ENCODE results near the gene TSPEAR.
"Not testable (repeated sequence)": the region's sequence is repeated elsewhere in the genome, so short reads cannot be mapped to it uniquely, and the experiment has no call there.

Gene TSPEAR

DNA sequence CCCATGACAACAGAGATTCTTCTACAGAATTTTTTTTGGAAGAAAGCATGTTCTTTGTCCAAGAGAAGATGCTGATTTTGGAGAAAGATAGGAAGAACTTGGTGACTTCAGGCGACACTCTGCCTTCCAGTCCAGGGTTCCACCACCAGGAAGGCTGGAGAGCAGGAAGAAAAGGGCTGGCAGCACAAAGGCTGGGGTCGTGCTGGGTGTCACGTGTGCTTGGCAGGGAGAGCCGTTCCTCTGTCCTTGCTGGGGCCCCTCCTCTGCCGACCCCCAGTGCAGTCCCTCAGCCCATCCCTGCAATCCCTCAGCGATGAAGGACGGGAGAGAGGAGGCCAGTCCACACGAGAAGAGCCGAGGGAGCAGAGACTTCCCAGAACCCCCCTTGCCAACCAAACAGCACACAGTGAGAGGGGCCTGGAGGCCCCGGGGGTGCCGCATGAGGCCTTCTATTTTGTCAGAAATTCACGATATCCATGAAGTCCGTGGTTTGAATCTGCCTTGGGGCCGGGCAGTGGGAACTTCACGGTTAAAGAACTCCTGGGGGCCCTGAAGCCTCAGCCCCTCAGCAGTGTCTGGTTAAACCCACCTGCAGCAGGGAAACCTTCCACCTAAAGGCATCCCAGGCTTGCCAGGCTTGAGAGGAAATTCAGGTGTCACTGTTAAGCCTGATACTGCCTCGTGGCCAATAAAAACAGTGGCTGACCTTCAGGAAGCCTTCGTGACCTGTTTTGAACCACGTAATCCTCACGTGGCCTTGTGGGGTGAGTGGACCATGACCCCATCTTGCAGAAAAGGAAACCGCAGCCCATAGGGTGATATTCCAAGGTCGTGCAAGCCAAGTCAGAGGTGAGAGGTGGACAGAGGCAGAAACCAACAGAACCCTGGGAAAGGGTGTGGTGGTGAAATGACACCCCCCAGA is 11.0 kb downstream of the TSPEAR start:
- DNase-seq, result no peak

DNA sequence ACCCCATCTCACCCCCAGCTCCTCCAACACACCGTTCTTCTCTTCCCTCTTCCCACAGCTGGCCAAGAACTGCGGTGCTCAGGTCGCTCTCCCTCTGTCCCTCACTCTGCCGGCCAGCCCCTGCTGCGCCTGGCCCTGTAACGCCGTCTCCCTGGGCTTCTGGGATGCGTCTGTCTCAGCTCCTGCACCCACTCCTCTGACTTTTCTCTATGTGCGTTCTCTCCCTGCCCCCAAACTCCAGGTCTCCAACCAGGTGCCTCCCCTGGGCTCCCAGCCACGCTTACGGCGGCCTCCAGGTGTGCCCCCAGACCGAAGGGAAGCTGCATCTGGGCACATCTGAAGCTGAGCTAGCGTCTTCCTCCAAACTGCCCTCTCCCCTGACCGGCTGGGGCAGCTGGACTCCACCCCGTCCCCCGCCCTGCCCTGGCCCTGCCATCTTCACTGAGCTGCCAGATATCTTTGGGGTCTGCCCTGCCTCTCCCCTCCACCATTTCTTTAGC is 11.8 kb downstream of the TSPEAR start:
- DNase-seq, result no peak

DNA sequence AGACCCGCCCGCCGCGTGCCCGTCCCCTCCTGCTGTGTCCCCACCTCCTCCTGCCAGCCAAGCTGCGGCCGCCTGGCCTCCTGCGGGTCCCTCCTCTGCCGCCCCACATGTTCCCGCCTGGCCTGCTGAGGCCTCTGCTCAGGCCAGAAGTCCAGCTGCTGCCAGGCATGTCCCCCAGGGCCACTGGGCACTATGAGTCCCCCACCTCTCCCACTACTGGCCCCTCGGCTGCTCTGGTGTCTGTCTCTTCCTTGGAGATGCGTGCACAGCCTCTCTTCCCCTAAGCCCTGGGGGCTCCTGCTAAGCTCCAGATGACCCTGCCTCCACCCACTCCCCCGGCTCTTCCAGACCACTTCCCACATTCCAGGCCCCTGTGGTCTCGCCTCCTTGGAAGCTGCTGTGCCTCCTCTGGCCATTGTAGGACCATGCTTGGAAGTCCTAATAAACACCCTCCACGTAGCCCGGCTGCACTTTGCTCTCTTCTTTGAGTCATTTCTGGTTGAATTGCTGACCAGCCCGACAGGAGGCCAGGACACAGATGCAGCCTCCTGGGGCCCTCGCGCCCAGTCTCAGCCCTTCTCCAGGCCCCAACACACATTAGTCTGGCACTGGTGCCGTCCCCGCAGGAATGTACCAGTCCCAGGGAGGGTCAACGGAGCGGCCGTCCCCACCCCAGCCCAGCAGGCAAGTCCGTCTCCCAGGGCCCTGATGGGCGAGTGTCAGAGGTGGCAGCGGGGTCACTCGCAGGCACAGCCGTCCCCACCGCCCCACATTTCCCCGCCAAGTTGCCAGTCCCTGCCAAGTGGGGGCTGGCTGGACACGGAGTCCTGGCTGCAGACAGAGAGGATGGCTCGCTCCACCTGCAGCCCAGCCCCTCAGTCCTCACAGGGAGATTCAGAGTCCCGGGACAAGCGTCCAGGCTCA is 13.3 kb downstream of the TSPEAR start:
- DNase-seq, result no peak

DNA sequence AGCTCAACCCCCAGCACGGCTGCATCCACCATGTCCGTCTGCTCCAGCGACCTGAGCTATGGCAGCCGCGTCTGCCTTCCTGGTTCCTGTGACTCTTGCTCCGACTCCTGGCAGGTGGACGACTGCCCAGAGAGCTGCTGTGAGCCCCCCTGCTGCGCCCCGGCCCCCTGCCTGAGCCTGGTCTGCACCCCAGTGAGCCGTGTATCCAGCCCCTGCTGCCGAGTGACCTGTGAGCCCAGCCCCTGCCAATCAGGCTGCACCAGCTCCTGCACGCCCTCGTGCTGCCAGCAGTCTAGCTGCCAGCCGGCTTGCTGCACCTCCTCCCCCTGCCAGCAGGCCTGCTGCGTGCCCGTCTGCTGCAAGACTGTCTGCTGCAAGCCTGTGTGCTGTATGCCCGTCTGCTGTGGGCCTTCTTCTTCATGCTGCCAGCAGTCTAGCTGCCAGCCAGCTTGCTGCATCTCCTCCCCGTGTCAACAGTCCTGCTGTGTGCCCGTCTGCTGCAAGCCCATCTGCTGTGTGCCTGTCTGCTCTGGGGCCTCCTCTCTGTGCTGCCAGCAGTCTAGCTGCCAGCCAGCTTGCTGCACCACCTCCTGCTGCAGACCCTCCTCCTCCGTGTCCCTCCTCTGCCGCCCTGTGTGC is 14.1 kb downstream of the TSPEAR start, which contains the start of gene KRTAP10-12:
Gene KRTAP10-12 (plus strand): TSS at position 1 of the 639 bp plus-strand sequence. CDS start 30 bp downstream, at position 31.
- DNase-seq, result not testable (repeated sequence)

DNA sequence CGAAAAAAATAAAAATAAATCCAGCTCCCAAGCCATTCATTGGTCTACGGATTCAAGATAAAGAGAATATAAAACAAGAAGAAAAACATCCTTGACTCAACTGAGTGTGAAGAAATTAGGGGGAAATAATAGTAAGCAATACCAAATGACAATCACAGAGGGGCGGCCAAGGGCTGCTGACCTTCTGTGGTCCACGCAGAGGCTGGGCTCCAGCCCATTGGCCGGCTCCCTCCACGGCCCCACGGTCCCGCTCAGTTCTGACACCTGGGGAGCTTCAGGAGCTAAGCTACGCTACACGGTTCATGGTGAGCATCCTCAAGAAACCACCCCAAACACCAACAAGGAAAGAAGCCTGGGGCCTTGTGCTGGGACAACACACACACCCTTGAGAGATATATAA is 14.8 kb downstream of the TSPEAR start:
- no peak for DNase-seq

DNA sequence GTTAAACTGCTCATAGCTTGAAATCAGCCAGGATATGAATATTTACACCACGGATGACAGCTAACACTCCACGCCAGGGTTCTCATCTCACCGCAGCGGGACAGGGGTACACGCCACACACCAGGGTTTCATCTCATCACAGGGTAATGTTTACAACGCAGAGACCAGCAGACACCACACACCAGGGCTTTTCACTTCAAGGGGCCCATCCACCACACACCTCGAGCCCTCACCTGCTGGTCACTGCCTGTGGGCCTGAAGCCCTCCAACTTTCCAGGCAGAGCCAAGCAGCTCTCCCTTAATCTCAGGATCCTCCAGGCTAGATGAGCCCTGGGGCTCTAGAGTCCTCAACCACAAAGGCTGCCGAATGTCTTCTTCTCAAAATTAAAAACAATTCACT is 15.7 kb downstream of the TSPEAR start:
- no peak for DNase-seq

DNA sequence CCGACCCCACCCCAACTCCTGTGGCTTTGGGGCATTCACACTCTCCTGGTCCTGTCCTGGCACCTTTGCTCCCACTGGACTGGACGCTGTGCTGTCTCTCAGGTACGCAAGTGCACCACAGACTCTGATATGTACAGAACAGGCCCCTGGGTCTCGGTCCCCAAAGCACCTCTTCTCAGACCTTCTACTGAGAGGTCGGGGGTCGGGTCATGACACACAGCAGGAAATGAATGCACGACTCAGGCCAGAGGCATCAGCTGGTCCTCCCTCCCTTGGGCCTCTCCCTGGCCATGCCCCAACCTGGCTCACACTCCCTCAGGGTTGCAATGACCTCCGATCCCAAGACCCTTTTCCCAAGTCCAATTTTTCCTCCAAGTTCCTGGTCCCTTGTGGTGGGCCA is 16.2 kb downstream of the TSPEAR start:
- no peak for DNase-seq

DNA sequence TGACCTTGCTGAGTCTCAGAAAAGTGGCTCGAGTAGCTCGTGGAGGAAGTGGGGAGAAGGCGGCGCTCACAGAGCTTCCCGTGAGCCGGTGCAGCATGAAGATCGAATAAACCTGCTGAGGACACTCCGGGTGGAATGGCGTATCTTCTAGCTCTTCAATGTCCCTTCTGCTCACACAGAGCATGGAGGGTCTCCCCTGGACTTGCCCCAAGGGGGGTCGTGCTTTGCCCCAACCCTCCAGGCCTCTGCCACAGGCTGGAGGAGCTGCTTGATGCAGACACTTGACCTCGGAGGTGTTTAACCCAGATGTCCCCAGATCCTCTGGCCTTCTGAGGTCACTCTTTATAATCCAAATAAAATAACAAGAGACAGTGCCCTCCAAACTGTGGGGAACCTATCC is 16.6 kb downstream of the TSPEAR start:
- no peak for DNase-seq

DNA sequence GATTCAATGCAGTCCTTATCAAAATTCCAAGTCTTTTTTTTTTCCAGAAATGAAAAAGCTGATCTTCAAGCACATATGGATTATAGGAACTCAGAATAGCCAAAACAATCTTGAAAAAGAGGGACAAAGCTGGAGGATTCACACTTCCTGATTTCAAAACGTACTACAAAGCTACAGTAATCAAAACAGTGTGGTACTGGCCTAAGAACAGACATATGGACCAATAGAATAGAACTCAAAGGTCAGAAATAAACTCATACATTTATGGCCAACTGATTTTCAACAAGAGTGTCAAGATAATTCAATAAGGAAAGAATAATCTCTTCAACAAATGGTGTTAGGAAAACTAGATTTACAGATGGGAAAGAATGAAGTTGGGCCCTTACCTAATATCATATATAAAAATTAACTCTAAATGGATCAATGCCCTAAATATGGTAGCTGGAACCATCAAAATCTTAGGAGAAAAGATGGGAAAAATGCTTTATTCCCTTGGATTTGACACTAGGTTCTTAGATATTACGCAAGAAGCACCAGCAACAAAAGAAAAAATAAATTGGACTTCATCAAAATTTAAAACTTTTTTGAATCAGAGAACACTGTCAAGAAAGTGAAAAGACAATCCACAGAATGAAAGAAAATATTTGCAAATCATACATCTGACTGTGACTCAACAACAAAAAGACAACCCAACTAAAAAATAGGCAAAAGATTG is 18.4 kb downstream of the TSPEAR start:
- no peak for DNase-seq

DNA sequence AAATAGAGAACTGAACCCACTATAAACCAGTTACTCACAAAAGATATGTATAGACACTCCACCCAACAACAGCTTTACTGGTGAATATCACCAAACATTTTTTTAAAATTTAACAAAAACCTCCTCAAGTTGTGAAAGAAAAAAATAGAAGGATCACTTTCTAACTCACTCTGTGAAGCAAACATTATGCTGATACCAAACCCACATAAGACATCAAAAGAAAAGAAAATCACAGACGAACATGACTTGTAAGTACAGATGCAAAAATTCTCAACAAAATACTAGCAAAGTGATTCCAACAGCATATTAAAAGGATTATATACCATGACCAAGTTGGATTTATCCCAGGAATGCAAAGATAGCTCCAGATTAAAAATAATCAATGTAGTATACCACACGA is 19.7 kb downstream of the TSPEAR start:
- no peak for DNase-seq

DNA sequence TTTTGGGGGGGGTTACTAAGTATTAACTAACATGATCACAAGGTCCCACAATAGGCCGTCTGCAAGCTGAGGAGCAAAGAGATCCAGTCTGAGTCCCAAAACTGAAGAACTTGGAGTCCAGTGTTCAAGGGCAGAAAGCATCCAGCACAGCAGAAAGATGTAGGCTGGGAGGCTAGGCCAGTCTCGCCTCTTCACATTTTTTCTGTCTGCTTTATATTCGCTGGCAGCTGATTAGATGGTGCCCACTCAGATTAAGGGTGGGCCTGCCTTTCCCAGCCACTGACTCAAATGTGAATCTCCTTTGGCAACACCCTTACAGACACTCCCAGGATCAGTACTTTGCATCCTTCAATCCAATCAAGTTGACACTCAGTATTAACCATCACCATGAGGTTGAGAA is 21.6 kb downstream of the TSPEAR start:
- DNase-seq, result not testable (repeated sequence)

DNA sequence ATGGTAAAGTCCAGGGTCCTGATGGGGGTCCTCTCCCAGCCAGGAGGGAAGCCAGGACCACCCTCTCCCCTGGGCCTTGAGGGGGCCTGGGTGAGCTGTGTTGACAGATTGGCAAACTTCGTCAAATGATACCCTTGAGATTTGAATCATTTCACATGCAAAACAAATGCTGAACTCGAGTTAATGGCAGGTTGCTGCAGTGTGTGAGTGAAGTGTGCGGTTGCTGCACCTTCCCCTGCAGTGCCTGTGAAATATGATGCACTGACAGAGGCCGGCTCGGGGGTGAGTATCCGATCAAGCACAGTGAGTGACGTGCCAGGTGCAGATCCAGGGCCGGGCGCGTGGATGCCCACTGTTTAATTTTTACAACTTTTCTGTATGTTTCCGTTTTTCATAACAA is 23.7 kb downstream of the TSPEAR start:
- DNase-seq, result no peak

DNA sequence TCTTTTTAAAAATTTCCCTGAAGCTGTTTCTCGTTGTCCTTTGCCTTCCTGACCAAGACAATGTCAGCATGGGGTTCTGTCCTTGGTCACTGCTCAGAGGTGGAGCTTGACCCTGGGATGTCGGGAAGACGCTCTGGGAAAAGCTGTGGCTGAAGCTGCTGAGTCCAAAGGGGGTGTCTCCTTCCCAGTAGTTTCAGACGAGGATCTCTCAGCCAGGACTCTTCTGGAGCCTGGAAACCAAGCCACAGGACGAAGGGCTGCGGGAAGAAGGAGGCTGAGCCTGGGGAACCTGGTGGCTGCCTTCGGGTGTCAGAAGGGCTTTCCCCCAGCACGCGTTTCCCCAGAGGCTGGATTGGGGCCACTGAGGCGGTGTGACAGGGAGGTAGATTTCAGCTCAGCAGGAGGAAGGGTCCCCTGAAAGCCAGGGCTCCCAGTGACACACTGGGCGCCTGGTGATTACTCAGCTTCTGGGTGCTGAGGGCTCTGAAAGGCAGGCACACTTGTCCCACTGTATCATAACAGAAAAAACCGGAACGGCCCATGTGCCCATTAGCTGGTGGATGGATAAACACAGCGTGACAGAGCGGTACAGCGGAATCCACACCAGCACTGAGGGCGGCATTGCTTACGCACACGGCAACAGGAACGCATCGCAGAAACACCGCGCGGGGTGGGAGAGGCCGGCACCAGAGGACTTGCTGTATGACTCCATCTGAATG is 24.4 kb downstream of the TSPEAR start:
- no peak for DNase-seq

DNA sequence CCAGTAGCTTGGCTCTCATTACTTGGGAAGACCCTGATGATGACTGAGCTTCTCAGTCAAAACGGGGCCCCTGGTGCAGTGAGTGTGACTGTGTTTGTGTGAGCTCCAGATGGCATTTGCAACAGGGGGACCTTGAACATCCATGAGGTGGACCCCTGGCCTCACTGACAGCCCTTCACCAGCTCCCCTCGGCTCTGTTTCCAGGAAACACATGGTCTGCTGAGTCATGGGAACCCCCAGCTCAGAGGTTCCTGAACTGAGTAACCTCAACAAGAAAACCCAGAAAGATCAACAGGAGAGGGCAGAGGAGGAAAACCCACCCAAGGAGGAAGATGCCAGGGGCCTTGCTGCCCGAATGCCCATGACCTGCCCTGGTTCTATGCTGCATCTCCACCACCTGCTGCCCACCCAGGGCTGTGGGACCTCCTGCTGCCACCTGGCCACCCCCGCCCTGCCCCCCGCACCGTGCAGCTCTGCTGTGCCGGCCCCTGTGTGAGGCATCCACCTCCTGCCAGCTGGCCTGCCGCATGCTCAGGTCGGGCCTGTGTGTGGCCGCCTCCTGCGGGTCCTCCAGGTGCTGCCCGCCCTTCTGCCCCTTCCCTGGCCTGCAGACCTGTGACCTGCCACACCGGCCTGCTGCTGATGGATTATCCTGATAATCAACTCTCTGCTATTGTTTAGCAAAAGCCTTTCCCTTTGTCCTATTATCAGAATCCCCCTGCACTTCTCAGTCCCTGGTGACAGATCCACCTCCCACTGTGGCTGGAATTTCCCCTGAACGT is 25.2 kb downstream of the TSPEAR start:
- DNase-seq, result no peak

DNA sequence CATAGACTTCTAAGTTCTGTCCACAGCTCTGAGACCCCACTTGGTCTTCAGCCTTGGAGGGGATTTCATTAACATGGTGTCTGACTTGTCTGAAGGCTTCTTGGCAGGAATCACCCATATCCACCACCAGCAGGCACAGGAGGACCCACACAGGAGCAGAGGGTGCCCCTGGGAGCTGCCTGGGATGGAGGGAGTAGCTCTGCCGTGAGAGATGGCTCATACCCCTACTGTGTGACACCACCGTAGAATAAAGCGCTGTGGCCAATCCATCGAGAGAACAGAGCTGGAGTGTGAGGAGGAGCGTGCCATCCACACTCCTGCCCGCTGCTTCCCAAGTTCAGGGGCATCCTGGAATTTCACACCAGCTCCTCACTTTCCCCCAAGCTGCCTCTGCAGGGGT is 26.3 kb downstream of the TSPEAR start:
- not testable (repeated sequence) for DNase-seq

DNA sequence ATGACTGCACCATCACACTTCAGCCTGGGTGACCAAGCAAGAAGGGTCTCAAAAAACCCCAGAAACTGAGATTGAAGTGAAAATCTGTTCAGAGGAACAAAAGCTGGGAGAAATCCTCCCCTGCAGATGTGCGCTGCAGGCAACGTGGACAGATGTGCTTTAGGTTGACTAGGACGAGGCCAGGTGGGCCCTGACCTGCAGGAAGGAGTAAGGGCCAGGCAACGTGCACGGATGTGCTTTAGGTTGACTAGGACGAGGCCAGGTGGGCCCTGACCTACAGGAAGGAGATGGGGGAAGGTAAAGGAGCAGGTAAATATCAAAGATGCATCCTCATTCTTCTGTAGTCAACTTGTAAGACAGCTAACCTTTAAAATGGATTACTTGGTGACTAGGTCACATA is 26.9 kb downstream of the TSPEAR start:
- DNase-seq, result no peak

DNA sequence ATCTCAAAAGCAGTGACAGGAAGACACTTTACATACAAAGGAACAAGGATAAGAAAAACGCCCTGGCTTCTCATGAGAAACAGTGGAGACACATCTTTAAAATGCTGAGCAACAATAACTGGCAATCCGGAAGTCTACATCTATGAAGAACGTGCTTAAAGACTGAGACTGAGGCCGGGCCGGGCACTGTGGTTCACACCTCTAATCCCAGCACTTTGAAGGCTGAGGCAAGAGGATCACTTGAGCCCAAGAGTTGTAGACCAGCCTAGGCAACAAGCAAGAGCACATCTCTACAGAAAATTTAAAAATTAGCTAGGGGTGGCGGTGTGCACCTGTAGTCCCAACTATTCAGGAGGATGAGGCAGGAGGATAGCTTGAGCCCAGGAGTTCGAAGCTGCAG is 27.3 kb downstream of the TSPEAR start:
- DNase-seq, result no peak

DNA sequence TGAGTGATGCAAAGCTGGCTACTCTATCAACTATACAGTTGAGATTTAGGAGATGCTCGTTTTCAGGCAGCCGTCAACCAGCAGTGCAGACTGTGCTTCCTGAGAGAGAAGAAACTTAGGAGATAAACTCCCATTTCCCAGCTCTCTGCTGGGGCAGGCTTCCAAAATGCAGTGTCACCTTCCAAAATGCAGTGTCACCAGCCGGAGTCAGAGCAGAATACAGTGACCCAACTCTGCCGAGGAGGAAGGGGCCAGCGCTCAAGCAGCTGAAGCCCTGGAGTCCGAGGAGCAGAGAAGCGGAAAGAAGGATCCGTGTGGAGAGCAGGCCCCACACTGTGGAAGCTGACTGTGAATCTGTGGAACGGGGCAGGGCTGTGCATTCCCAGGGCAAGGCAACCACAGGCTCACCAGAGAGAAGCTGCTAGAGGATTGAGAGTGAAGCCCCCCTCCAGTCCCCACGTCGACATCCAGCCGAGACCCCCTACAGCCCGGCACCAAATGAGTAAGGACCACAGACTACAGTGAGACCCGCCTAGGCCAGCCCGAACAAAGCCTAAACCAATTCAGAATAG is 28.7 kb downstream of the TSPEAR start:
- DNase-seq, result no peak

DNA sequence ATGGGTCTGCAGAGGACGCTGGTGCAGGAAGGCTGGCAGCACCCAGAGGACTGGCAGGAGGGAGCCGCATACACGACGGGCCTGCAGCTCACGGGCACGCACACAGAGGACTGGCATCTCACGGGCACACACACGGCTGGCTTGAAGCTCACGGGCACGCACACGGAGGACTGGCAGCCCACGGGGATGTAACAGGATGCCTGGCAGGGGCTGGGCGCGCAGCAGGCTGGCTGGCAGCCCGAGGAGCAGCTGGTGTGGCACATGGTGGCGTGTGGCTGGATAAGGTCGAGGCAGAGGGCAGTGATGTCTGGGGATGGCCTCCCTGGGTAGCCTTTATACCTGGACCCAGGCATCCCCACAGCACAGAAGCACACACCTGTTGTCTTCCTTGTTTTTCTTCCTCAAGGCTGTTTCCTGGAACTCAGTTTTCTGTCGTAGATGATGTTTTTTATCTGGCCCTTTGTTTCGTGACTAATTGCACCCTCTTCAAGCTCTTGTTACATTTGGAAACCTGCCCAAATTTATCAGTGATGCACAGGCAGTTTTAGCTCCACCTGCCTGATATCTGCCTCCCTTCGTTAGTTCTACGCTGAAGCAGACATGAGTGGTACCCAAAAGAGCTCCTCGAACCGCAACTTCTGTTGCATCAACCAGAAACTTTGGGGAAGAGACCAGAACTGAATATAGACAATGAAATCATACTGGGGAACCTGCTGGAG is 29.4 kb downstream of the TSPEAR start, which contains the start of gene KRTAP12-1:
Gene KRTAP12-1 (minus strand): TSS at position 303 of the 719 bp plus-strand sequence. CDS start 40 bp downstream, at position 263.
- DNase-seq, result no peak

DNA sequence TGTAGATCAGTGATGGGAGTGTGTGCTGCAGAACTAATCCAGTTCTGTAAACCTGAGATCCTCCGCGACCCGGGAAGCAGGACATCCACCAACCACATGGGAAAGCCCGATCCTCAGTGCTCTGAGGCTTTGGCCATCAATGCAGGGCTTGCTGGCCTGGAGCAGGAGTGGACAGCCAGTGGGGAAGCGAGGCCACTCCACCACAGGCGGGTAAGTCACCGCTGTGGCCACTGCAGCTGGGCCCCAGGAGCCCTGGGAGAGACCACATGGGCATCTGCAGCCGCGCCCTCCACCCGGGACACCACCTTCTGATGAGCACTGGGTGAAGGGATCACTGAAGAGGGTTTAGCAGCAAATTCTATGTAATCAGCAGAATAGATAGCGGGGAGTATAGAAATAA is 30.2 kb downstream of the TSPEAR start:
- DNase-seq, result no peak

Data from EL (cell line).